IMR-90 (cell line): Measurements from ENCODE around the gene DENND1A.

ENCODE experiments used
- POLR2A ChIP-seq: IDR thresholded peaks from 2 replicates; pipeline ENCODE4 v1.6.1; 2012; ENCODE audit warnings: mild to moderate bottlenecking, low read depth, low read length
- RAD21 ChIP-seq: IDR thresholded peaks from 2 replicates; pipeline ENCODE4 v1.6.1; 2012; ENCODE audit warnings: low read length, improper control_type of control experiment
- TF ChIP-seq, protein P1 (sequence below): conservative IDR thresholded peaks from 2 replicates; pipeline ENCODE4 v1.5.1; 2012; ENCODE audit warnings: mild to moderate bottlenecking, low read depth, low read length, improper control_type of control experiment
- TF ChIP-seq, protein P2 (sequence below): fragments of 150-350 bp; IDR thresholded peaks from 2 replicates; pipeline ENCODE4 v1.6.1; 2017; ENCODE audit warnings: mild to moderate bottlenecking, antibody characterized with exemption, low read length, low read depth

DNA sequence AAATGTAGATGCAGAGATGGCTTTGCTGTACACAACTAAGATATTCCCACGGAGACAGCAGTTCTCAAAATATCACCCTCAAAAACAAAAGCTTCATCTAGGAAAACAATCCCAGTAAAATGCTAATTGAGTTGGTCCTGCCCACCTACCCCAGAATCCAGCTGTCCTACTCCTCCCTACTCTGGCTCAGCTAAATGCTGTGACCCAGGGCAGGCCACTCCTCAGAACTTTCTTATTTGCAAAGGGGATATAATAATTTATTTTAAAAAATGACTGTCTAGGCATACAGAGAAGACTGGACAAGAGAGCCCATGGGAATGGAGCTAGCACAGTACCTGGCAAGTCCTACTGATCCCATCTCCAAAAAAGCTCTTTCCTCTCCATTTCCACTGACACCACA, 411.6 kb downstream of the DENND1A start:
- TF ChIP-seq, protein P1, sequence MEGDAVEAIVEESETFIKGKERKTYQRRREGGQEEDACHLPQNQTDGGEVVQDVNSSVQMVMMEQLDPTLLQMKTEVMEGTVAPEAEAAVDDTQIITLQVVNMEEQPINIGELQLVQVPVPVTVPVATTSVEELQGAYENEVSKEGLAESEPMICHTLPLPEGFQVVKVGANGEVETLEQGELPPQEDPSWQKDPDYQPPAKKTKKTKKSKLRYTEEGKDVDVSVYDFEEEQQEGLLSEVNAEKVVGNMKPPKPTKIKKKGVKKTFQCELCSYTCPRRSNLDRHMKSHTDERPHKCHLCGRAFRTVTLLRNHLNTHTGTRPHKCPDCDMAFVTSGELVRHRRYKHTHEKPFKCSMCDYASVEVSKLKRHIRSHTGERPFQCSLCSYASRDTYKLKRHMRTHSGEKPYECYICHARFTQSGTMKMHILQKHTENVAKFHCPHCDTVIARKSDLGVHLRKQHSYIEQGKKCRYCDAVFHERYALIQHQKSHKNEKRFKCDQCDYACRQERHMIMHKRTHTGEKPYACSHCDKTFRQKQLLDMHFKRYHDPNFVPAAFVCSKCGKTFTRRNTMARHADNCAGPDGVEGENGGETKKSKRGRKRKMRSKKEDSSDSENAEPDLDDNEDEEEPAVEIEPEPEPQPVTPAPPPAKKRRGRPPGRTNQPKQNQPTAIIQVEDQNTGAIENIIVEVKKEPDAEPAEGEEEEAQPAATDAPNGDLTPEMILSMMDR = no peak
- TF ChIP-seq POLR2A (no peak), RAD21 (no peak)
- TF ChIP-seq, protein P2, sequence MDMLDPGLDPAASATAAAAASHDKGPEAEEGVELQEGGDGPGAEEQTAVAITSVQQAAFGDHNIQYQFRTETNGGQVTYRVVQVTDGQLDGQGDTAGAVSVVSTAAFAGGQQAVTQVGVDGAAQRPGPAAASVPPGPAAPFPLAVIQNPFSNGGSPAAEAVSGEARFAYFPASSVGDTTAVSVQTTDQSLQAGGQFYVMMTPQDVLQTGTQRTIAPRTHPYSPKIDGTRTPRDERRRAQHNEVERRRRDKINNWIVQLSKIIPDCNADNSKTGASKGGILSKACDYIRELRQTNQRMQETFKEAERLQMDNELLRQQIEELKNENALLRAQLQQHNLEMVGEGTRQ = no peak
